ENCODE measurements around the gene GPR143.

Gene GPR143

DNA sequence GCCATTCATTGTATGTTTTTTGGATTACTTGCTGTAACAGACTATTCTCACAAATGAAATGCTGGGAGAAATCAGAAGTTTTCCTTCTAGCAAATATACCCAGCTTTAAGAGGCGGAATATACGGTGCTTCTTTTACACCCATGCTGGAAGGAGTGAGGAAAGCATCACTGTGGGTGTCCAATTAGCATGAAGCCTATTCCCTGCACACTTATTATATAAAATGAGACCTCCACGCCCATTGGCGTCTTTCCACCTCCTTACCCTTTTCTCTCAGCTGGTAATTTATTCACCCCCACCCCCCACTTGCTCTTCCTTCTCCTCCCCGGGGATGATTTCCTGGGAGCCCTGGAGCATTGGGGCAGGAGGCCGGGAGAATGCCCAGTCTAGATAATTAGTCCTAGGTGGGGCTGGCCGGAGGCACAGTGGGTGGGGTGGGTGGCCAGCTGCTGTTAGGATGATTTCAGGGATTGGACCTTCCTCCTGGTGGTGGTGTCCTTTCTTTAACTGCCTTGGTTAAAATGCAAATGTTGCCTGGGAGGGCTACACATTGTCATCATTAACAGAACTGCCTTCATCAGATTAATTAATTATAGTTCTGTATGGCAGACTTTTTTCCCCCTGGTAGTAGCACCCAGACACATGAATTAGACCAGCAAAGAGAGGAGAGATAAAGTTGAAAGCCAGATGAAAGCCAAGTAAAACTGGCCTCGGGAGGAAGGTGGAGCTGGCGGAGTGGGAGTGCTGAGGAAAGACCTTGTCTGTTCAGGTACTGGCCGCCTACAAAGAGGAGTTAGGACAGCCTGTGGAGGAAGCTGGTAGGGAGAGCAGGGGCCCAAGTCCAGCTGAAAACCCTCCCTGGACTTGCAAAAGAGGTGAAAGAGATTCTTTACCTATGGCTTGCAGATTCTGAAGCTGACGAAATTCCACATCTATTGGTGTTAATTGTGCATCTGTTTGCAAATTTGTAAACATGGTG lies 32.0 kb upstream of the GPR143 start:
- TF ChIP-seq, protein P1, sequence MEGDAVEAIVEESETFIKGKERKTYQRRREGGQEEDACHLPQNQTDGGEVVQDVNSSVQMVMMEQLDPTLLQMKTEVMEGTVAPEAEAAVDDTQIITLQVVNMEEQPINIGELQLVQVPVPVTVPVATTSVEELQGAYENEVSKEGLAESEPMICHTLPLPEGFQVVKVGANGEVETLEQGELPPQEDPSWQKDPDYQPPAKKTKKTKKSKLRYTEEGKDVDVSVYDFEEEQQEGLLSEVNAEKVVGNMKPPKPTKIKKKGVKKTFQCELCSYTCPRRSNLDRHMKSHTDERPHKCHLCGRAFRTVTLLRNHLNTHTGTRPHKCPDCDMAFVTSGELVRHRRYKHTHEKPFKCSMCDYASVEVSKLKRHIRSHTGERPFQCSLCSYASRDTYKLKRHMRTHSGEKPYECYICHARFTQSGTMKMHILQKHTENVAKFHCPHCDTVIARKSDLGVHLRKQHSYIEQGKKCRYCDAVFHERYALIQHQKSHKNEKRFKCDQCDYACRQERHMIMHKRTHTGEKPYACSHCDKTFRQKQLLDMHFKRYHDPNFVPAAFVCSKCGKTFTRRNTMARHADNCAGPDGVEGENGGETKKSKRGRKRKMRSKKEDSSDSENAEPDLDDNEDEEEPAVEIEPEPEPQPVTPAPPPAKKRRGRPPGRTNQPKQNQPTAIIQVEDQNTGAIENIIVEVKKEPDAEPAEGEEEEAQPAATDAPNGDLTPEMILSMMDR (IDR thresholded peaks at IDR 0.05; ENCODE audit: borderline replicate concordance, control extremely low read depth, extremely low read depth, insufficient read depth, missing control alignments), result no peak
- in situ Hi-C loops (cut with MboI; ENCODE audit: low sequenced_read_pairs, unreplicated experiment), result no loop called here
- no peak for DNase-seq (ENCODE audit: low spot score)

DNA sequence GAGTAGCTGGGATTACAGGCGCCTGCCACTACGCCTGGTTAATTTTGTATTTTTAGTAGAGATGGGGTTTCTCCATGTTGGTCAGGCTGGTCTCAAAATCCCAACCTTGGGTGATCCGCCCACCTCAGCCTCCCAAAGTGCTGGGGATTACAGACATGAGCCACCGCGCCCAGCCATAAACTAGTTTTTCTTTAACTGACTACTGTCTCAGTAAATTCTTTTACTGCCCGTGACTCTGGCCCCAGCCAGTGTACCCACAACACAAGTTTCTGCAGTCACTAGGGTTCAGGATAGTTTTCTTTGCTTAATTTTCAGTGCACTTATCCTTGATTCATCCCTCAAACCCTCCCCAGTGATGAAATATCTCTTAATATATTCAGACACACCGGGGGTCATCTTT lies 28.8 kb upstream of the GPR143 start:
- TF ChIP-seq, protein P1 (IDR thresholded peaks at IDR 0.05; ENCODE audit: borderline replicate concordance, control extremely low read depth, extremely low read depth, insufficient read depth, missing control alignments), result no peak
- DNase-seq (ENCODE audit: low spot score), result no peak
- in situ Hi-C loops (cut with MboI; ENCODE audit: low sequenced_read_pairs, unreplicated experiment), result no loop called here

DNA sequence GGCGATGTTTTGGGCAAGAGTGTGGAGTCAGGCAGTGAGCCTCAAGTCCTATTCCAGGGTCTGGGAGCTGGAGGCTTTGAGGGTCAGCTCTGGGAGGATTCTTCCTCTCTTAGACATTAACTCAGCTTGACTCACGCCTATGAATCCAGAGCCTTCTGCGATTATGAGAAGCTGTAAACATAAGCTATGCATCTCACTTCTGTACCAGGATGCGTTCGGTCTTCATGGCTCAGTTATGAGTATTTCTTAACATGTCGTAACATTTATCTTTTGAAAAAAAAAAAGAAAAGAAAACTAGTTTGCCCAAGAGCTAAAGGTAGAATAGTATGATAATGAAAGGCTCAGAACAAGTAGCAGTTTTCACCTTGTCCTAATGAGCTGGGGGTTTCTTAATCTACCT lies 25.2 kb upstream of the GPR143 start:
- no peak for DNase-seq (ENCODE audit: low spot score)
- TF ChIP-seq, protein P1 (IDR thresholded peaks at IDR 0.05; ENCODE audit: borderline replicate concordance, control extremely low read depth, extremely low read depth, insufficient read depth, missing control alignments), result no peak
- in situ Hi-C loops (cut with MboI; ENCODE audit: low sequenced_read_pairs, unreplicated experiment), result no loop called here

DNA sequence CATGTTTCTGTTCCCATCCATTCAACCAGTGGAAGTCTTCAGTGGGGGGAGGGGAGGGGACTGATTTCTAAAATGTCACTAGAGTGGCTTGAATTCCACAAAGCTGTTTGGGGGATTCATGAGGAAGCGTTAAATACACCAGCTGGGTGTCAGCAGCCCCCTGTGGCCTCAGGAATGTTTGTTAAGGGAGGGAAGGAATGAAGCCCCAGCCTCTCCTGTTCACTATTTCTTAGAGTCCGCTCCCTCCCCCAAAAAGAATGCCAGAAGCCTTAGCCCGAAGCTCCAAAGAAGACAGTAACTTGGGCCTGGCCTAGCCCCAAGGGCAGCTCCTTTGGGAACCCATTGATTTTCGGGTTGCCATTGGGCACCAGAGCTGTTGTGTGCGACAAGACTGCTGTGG lies 23.9 kb upstream of the GPR143 start:
- in situ Hi-C loops (cut with MboI; ENCODE audit: low sequenced_read_pairs, unreplicated experiment), result no loop called here
- no peak for DNase-seq (ENCODE audit: low spot score)
- TF ChIP-seq, protein P1 (IDR thresholded peaks at IDR 0.05; ENCODE audit: borderline replicate concordance, control extremely low read depth, extremely low read depth, insufficient read depth, missing control alignments), result no peak

DNA sequence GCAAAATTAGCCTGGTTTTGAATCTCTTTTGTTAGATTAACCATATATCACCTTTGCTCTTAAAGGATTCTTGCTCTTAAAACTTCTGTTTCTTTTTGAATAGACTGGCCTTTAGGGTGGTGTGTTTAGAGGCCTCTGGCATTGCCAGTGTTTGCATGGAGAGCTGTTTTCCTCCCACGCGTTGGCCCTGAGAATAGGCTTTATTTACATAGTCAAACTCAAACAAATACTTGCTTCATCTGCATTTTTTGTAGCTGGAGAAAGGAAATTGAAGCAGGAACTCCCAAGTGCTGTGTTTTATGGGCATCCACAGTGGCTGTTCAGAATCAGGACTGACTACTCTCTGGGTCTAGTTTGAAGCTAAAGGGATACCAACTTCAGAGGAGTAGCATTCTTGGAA lies 23.3 kb upstream of the GPR143 start:
- TF ChIP-seq, protein P1 (IDR thresholded peaks at IDR 0.05; ENCODE audit: borderline replicate concordance, control extremely low read depth, extremely low read depth, insufficient read depth, missing control alignments), result no peak
- in situ Hi-C loops (cut with MboI; ENCODE audit: low sequenced_read_pairs, unreplicated experiment), result no loop called here
- no peak for DNase-seq (ENCODE audit: low spot score)

DNA sequence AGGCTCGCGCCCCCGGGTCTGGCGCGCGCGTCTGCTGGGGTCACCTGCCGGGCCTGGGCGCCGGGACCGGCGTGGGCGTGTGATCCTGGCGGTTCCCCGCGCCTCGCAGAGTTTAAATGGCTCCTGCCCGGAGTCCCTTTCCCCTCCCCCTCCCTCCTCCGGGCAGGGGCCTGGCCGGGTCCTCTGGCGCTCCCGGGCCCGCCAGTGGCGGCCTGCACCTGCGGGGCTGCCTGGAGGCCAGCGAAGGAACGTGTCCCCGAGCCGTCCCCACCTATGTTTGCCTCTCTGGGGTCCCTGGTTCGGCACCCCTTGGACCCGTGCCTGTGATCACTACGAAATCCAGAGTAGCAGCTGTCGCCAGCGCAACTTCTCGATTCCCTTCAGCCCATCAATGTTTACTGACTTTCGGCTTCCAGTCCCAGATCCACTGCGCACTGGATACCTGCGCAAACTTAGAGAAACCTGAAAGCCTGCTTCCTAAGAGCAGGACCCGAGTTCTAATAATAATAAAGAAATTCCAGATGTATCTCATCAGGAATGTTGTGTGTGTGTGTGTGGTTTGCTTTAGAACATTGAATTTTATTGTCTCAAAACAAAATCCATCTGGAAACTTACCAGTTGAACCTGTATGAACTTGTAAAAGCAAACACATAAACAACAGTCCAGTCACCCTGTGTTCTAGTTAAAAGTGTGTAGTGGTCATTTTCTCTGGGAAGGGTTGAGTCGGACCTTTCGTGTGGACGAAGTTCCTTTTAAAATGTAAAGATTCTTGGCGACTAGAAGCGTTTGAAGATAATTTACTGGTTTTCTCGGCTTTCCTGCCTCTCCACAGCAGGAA lies 21.4 kb upstream of the GPR143 start:
- in situ Hi-C loops (cut with MboI; ENCODE audit: low sequenced_read_pairs, unreplicated experiment), result no loop called here
- TF ChIP-seq, protein P1 (IDR thresholded peaks at IDR 0.05; ENCODE audit: borderline replicate concordance, control extremely low read depth, extremely low read depth, insufficient read depth, missing control alignments), result no peak
- DNase-seq (ENCODE audit: low spot score), result no peak
